NCI-H128 (cell line): Measurements from ENCODE around the gene GPX4.

Experiments
- DNase-seq: peaks from one replicate; lab custom pipeline; 2025; ENCODE audit not compliant: unreplicated experiment; lab: John Stamatoyannopoulos, UW

The GPX4 gene

DNA sequence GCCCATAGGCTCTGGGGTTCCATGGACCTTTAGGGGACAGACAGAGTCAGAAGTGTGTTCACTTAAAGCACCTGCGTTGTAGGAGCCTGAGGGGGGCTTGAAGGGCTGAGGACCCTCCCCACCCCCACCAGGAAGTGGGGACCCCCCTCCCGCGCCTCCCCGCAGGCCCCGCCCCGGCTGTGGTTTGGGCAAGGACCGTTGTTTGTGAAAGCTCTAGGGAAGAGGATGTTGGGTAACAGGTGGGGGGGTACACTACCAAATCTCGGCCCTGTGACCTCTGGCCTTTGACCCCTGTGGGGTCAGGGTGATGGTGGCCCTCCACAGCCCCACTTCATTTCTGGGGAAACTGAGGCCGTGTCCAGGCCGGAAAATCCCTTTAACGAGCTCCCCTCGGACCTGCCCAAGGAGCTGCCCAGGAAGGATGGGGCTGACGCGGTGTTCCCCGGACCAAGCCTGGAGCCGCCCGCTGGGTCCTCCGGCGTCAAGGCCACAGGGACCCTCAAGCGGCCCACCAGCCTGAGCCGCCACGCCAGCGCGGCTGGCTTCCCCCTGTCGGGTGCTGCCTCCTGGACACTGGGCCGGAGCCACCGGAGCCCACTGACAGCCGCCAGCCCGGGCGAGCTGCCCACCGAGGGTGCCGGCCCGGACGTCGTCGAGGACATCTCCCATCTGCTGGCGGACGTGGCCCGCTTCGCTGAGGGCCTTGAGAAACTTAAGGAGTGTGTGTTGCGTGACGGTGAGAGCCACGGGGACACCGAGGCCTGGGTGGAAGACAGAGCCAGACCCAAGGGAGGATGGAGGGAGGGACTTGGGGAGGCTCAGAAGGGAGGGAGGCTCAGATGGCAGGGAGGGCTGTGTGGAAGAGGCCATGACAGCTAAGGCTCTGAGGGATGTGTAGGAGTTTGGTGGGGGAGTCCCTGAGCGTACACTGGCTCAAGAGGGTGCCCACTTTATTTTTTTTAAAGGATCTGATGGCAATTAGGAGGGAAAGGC is 35.5 kb upstream of the GPX4 start:
- no peak for DNase-seq

DNA sequence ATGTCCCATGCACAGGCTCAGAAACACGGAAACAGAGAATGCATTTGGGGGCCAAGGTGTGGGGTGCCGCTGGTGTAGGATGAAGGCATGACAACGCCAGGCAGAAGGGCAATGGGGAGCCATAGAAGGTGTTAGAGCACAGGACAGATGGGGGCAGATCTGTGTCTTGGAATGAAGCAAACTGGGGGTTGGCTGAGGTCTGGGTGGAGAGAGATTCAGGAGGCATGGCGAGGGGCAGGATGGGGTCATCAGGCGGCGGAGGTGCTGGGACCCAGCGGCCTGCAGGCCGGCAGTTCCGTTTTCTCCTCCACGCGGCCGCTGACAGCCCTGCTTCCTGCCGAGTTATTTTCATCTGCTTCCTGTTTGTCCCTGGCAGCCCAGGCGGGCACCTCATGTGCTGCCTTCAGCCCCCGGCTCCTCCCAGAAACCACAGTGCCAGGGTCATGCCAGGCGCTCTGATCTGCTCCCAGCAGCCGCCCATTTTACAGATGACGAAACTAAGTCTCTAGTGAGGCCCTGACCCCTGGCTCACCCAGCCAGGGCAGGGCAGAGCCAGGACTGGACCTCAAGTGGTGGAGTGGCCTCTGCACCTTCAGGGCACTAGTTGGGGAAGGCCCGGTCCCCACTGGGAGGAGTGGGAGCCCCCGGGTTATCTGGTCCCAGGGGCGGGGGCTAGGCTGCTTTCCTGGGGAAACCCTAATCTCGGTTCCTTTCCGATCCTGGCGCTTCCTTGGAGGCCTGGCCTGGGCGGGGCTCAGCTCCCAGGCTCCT is 34.6 kb upstream of the GPX4 start:
- DNase-seq, result no peak

DNA sequence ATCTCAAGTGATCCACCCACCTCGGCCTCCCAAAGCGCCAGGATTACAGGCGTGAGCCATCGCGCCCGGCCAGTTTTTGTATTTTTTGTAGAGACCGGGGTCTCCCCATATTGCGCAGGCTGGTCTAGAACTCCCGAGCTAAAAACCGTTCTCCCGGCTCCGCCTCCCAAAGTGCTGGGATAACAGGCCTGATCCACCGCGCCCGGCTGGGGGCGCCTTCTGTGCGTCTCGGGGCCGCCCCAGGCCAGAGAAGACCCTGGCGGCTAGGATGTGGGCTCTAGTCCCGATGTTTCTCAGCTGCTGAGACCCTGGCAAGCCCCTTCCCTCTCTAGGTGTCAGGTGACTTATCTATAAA is 33.2 kb upstream of the GPX4 start:
- no peak for DNase-seq

DNA sequence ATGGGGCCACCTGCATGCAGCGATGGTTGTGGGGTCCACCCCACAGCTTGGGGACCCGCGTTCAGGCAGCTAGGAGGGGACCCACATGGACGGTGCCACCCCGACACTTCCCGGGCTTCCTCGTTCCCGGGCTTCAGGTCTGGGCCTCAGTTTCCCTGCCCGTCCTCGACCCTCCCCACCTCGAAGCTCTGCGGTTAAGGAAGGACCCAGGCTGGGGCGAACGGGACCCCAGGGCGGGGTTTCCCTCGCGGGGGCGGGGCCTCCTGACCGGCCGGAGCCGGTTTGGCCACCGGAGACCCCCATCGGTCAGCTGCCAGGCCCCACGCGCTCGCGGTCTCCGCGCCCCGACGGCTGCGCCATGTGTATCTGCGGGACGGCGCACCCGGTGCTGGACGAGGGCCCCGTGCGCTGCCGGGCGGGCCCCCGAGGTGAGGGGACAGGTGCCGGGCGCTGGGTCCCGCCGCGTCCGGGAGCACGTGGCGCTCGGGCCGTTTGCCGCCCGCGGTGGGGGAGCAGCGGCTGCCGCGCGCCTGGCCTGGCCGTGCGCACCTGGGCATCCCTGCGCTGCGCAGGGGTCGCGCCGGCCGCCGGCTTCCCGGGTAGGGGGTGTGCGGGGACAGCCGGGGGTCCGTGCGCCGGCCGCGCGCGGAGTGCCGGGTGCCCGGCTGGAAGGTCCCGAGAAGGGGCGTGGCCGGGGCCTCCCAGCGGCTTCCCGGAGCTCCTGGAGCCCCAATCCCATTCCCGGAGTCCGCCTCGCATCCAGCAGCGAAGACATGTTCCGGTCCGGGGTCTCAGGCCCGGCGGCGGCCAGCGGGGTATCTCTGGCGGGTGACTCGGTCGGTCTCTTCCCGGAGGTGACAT is 32.6 kb upstream of the GPX4 start:
- DNase-seq, result no peak

DNA sequence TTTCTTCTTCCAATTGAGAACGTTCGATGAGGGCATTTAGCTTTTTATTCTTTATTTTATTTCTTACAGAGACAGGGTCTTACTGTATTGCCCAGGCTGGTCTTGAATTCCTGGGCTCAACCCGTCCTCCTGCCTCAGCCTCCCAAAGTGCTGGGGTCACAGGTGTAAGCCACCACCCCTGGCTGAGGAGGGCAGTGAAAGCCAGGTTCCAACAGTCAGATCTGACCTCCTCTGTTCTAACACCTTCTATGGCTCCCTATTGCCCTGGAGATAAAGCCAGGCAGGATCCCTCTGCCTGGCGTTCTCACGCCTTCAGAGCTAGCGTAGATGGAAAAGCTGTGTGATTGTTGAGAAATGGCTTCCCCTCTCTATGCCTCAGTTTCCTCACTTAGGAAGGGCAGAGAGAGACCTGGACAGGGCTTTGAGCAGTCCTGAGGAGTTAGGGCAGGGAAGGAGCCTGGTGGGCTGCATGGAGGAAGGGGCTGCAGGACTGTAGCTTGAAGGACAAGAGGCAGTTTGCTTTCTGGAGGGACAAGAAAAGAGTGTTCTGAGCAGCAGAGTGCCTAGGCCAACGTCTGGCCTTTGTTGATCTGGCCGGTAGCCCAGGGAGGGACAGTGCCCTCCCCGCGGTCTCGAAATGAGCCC is 31.3 kb upstream of the GPX4 start:
- no peak for DNase-seq

DNA sequence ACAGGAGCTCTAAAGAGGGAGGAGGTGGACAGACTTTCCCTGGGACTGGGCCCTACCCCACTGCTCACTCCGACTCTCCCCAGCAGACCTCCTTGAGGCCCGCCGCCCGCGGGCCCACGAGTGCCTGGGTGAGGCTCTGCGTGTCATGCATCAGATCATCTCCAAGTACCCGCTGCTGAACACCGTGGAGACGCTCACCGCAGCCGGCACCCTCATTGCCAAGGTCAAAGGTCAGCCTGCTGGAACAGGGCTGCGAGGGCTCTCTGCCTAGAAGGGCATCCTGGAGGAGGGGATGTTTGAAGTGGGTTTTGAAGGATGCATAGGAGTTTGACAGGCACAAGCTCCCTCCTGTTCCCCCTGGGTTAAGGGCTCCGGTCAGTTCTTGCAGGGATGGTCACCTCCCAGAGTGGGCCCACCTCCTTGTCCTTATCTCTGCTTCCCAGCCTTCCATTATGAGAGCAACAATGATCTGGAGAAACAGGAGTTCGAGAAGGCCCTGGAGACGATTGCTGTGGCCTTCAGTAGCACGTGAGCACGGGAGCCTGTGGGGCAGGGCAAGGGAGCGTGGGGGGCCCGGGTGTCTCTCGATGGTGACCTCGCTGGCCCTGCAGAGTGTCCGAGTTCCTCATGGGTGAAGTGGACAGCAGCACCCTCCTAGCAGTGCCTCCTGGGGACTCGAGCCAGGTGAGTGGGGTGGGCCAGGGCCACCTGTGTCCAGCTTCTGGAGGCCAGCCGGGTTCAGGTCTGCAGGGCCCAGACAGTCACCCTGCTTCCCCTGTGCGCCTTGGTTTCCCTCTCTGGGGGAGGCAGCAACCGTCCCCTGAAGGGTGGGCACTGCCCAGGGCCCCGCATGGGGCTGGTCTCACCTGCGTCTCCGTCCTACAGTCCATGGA is 30.5 kb upstream of the GPX4 start:
- no peak for DNase-seq

DNA sequence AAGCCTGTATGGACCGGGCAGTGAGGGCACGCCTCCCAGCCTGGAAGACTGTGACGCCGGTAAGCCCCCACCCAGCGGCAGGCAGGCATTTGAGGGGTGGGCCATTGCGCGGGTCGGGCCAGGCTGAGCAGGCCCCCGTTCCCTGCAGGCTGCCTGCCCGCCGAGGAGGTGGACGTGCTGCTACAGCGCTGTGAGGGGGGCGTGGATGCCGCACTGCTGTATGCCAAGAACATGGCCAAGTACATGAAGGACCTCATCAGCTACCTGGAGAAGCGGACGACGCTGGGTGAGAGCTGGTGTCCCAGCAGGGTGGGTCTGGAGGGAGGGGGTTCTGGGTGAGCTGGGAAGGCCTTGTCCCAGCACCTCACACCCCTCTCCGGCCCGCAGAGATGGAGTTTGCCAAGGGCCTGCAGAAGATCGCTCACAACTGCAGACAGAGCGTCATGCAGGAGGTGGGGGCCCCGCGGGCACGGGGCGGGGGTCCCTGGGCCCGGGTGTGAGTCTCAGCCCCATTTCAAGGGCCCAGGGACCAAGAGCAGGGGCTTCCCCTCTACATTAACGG is 29.8 kb upstream of the GPX4 start:
- DNase-seq, result no peak

DNA sequence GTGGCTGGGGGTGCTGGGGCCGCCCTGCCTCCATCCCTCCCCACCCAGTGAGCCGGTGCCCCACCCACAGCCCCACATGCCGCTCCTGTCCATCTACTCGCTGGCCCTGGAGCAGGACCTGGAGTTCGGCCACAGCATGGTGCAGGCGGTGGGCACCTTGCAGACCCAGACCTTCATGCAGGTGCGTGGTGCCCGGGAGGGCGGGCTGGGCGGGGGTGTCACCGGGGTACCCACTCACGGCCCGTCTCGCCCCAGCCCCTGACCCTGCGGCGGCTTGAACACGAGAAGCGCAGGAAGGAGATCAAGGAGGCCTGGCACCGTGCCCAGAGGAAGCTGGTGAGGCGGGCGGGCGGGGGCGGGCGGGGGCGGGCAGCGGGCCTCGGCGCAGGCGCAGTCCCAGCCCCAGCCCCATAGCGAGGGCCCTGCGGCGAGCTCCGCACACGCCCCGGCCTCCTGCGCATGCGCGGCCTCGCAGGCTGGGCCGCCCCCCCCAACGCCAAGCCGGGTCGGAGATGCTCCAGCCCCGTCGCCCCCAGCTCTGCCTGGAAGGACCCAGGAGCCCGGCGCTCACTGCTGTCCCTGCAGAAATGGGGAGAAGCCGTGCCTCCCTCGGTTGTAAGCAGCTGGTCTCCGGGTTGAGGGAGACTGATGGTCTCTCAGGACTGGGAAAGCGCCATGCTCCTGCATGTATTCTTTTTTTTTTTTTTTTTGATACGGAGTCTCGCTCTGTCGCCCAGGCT is 29.1 kb upstream of the GPX4 start:
- DNase-seq, result peak; percentile 75

DNA sequence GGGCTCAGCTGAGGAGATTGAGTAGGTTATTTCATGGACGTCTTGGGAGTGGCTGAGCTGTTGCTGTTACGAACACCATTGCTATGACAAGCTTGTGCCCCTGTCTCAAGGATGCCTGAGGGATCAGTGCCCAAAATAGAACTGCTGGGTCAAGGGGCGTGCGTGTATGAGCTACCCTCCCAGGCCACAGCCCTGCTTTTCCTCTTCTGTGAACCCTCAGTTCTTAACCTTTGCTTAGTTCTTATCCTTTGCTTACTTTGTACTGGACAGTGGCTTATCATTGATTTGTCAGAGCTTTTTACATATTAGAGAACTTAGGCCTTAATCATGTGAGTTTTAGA is 27.8 kb upstream of the GPX4 start:
- DNase-seq, result no peak

DNA sequence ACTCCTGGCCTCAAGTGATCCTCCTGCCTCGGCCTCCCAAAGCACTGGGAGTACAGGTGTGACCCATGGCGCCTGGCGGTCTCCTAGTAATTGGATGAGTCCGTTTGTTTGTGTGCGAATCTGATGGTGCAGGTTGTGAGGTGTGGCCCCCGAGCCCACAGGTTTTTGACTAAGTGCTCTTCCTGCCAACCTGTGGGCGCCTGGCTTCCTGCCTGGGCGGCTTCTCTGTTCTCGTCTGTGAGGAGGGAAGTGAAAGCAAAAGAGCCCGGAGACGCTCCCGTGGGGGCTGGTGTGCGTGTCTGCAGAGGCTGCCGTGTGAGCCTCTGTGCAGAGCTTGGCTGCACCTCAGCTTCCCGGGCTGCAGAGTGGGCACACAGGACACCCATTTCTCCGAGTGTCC is 26.8 kb upstream of the GPX4 start:
- DNase-seq, result no peak

DNA sequence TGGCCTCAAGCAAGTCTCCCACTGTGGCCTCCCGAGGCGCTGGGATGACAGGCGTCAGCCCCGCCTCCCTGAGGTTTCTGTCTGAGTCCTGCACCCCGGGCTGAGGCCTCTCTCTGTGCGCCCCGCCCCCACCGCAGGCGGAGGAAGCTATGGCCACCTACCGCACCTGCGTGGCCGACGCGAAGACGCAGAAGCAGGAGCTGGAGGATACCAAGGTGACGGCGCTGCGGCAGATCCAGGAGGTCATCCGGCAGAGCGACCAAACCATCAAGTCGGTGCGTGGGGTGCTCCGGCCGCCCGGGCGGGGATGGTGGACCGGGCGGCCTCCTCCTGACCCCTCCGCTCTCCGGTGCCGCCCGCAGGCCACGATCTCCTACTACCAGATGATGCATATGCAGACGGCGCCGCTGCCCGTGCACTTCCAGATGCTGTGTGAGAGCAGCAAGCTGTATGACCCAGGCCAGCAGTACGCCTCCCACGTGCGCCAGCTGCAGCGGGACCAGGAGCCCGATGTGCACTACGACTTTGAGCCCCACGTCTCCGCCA is 24.2 kb upstream of the GPX4 start:
- no peak for DNase-seq

DNA sequence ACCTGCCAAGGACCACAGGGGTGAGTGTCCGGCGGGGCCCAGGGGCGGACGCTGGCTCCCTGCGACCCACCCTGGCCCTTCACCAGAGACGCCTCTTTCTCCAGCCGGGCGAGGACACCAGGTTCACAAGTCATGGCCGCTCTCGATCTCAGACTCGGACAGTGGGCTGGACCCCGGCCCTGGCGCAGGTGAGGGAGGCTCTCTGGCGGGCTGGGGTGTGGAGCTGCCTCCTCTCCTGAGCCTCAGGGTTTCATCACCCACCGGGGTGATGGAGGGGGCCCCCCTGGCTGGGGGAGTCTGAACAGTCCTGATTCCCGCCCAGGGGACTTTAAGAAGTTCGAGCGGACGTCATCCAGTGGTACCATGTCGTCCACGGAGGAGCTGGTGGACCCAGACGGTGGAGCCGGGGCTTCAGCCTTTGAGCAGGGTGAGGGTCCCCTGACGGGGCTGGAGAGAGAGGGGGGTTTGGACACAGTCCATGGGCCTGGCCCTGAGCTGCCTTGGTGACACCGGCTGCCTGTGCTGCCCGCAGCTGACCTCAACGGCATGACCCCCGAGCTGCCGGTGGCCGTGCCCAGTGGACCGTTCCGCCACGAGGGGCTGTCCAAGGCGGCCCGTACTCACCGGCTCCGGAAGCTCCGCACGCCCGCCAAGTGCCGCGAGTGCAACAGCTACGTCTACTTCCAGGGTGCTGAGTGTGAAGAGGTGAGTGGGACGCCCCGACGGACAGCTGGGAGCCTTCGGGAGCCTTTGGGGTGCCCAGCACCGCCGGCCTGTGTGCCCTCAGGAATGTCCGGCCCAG is 23.2 kb upstream of the GPX4 start:
- DNase-seq, result no peak

DNA sequence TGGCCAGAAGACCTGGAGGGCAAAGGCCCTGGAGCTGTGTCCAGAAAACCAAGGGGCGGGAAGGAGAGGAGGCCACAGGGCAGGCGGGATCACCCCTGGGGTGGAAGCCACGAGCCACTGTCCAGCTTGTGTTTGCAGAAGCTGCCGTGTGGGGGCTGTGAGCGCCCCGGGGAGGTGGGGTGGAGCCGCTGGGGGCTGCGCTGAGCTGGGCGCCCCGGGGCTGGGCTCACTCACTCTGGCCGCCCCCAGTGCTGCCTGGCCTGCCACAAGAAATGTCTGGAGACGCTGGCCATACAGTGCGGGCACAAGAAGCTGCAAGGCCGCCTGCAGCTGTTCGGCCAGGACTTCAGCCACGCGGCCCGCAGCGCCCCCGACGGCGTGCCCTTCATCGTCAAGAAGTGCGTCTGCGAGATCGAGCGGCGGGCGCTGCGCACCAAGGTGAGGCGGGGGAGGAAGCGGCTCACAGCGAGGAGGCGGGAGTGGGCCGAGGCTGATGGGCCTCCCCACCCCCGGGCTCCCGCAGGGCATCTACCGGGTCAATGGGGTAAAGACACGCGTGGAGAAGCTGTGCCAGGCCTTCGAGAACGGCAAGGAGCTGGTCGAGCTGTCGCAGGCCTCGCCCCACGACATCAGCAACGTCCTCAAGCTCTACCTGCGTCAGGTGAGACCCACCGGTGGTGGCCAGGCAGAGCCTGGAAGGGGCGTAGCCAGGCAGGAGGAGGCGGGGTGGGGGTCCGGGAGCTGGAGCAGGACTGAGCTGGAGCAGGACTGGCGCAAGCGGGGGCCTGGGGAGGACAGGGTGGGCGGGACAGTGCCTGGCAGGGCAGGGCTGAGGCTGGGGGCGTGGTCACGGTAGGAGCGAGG is 22.3 kb upstream of the GPX4 start:
- DNase-seq, result no peak

DNA sequence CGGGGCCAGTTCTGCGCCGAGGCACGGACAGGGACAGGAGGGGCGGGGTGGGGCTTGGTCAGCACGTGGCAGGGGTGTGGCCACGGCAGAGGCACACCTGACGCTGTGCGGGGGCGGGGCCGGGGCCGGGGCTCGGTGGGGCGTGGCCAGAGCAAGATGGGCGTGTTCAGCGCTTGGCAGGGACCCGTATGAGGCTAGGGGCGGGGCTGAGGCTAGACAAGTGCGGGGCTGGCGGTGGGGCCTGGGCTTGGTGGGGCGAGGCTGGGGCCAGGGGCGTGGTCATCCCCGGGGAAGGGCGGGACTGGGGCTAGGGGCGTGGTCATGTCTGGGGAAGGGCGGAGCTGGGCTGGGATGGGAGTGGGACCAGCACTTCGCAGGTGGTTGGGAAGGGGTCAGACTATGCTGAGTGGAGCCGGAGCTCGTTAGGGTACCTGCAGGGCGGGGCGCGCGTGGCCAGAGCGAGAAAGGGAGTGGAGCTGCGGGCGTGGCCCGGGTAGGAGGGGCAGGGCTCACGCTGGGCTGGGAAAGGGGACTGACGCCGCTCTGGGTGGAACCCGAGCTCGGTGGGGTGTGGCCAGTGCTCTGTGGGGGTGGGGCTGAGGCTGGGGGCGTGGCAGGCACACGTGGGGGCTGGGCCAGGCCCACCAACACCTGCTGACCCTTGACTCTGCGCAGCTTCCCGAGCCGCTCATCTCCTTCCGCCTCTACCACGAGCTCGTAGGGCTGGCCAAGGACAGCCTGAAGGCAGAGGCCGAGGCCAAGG is 21.4 kb upstream of the GPX4 start:
- DNase-seq, result peak; percentile 82

DNA sequence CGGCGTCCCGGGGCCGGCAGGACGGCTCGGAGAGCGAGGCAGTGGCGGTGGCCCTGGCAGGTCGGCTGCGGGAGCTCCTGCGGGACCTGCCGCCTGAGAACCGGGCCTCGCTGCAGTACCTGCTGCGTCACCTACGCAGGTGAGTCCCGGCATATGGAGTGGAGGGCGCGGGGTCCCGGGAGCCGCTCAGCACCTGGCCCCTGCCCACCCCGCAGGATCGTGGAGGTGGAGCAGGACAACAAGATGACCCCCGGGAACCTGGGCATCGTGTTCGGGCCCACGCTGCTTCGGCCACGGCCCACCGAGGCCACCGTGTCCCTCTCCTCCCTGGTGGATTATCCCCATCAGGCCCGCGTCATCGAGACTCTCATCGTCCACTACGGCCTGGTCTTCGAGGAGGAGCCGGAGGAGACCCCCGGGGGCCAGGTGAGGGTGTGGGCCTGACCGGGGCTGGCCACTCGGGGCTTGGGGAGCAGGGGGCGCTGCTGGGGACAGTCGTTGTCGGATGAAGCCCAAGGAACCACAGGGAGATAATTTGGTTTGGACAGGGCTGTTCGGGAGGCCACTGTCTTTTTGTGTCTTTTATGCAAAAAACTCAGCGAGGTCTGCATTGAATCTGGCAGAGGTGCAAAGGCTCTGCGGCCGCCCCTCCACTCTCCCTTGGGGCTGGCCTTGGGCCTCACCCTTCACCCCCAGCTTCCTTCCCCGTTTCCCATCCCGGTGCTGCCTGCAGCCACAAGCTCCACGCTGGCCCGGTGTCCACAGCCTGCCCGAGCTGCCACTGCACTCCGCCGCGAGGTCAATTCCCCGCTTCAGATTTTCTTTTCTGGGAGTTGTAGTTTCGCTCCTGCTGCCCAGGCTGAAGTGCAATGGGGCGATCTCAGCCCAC is 20.6 kb upstream of the GPX4 start:
- DNase-seq, result no peak
